NCI-H2227 (cell line): ENCODE results near the gene NSUN6.

Experiments
- DNase-seq: peaks from one replicate; lab custom pipeline; 2025; ENCODE audit not compliant: unreplicated experiment; lab: John Stamatoyannopoulos, UW

The NSUN6 gene

DNA sequence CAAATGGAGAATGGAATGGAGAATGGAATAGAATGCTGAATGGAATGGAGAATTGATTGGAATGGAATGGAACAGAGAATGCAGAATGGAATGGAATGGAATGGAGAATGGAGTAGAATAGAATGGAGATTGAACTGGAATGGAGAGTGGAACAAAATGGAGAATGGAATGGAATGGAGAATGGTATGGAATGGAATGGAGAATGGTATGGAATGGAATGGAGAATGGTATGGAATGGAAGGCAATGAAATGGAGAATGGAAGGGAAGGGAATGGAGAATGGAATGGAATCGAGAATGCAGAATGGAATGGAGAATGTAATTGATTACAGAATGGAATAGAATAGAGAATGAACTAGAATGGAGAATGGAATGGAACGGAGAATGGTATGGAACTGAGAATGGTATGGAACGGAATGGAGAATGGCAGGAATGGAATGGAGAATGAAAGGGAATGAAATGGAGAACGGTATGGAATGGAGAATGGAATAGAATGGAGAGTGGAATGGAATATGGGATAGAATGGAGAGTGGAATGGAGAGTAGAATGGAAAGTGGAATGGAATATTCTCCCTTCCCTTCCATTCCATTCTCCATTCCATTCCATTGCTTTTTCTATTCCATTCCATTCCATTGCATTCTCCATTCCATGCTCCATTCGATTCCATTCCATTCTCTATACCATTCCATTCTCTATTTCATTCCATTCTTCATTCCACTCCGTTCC lies 88.2 kb downstream of the NSUN6 start:
- DNase-seq: no peak

DNA sequence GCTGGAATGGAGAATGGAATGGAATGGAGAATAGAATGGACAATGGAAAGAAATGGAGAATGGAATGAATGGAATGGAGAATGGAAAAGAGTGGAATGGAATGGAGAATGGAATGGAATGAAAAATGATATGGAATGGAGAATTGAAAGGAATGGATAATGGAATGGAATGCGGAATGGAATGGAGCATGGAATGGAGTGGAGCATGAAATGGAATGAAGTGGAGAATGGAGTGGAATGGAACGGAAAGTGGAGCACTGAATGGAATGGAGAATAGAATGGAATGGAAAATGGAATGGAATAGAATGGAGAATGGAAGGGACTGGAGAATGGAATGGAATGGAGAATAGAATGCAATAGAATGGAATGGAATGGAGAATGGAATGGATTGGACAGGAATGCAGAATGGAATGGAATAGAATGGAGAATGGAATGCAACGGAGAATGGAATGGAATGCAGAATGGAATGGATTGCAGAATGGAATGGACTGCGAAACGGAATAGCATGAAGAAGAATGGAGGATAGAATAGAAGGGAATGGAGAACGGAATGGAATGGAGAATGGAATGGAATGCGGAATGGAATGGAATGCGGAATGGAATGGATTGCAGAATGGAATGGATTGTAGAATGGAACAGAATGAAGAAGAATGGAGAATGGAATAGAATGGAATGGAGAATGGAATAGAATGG lies 89.4 kb downstream of the NSUN6 start:
- no peak for DNase-seq

DNA sequence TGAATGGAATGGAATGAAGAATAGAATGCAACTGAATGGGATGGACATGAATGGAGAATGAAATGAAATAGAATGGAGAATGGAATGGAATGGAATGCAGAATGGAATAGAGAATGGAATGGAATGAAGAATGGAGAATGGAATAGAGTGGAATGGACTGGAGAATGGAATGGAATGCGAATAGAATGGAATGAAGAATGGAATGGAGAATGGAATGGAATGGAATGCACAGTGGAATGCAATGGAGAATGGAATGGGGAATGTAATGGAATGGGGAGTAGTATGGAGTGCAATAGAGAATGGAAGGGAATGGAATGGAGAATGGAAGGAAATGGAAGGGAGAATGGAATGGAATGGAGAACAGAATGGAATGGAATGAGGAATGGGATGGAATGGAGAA lies 93.4 kb downstream of the NSUN6 start:
- no peak for DNase-seq

DNA sequence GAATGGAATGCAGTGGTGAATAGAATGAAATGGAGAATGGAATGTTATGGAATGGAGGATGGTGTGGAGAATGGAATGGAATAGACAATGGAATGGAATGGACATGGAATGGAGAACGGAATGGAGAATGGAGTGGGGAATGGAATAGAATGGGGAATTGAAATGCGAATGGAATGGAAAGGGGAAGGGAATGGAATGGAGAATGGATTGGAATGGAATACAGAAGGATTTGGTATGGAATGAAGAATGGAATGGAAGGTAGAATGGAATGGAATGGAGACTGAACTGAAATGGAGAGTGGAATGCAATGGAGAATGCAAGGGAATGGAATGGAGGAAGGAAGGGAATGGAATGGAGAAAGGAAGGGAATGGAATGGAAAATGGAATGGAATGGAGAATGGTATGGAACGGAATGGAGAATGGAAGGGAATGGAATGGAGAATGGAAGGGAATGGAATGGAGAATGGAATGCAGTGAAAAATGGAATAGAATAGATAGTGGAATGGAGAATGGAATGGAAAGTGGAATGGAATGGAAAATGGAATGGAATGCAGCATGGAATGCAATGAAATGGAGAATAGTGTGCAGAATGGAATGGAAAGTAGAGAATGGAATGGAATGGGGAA lies 94.8 kb downstream of the NSUN6 start:
- DNase-seq: no peak

DNA sequence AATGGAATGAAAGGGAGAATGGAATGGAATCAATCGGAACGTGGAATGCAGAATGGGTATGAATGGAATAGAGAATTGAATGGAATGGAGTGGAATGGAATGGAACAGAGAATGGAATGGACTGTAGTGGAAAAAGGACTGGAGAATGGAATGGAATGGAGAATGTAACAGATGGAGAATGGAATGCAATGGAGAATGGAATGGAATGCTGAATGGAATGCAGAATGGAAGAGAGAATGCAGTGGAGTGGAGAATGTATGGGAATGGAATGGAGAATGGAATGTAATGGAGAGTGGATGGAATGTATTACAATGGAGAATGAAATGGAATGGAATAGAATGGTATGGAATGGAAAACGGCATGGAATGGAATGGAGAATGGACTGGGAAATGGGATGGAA lies 96.9 kb downstream of the NSUN6 start:
- DNase-seq: no peak

DNA sequence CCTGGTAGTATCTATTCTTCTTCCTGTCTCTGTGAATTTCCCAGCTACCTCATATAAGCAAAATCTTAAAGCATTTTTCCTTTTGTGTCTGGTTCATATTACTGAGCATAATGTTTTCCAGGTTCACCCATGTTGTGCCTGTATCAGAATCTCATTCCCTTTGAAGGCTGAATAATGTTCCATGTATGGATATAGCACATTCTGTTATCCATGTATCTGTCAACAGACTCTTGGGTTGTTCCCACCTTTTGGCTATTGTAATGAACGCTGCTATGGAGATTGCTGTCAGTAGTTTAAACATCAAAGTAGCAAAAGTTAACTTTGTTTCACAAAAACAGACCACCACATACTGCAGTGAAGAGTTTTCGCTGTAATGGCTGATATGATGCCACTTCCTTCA lies 99.9 kb downstream of the NSUN6 start:
- no peak for DNase-seq

DNA sequence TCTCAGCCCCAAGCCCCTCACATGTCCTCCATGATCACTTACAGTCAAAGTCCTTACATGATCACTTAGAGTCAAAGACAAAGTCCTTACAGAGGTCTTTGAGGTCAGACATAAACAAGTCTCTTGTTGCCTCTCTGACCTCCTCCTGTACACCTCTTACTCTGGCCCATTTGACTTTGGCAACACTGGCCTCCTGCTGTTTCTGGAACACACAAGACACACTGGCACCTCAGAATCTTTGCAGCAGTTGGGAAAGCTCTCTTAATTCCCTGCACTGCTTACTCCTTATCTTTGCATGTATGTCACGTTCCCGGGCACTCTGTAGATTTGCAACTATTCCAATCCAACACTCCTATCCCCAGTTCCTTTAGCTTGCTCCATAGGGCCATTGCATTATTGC lies 102.3 kb downstream of the NSUN6 start:
- no peak for DNase-seq

DNA sequence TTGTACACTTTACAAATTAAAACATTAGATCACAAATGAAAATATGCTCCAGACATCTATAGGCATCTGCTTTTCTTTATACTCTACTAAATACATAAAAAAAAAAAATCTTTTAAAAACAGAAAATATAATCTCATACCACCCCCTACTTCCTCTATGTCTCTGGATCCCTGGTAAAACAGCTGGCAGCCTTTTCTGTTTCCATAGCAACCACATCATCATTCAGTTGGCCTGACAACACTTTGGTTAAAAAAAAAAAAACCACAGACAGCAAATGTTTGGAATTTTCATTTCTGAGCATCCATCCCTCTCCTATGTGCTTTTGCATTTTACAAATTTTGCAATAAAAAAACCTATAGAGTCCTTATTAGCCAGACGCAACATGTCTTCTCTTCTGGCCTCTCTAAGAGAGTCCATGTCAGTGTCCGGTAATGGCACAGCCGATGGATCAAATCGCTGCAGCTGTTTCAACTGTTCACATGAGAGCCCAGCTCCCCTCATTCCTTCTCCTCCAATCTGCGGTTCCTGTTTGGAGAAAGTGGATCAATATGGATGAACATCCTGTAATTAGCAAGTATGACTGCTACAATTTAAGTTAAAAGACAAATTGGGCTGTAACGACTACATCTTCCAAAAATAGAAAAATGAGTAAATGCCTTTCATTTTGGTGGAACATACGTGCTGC lies 105.6 kb downstream of the NSUN6 start:
- peak; percentile 38 for DNase-seq

DNA sequence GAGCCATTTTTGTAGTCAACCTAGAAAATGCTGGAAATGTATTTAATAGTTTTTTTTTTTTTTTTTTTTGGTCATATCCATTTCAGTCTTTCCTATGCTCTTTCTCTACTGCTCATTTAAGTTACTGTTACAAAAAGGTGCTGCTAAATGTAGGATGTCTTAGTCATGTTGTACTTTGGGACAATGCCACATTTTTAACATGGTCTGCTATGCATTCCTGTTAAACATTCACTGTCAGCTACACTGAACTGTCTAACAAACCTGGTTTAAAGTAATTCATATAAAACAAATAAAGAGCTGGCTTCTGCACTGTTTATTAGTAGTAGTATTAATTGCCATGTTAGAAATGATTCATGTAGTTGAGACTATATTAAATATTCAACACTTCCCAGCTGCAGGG lies 108.6 kb downstream of the NSUN6 start:
- no peak for DNase-seq

DNA sequence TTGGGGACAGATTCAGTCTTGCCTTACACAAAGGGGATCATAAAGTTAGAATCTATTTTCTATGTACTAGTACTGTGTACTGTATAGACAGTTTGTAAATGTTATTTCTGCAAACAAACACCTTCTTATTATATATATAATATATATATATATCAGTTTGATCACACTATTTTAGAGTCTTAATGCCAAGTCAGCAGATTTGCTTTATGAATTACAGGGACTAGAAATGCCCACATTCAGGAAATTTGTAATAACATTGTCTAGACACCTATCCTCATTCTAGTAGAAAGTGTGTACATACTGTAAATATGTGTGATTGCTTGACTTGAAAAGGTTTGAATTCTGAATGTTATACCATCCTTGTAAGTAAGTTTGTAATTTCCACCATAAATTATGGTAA lies 111.2 kb downstream of the NSUN6 start:
- no peak for DNase-seq

DNA sequence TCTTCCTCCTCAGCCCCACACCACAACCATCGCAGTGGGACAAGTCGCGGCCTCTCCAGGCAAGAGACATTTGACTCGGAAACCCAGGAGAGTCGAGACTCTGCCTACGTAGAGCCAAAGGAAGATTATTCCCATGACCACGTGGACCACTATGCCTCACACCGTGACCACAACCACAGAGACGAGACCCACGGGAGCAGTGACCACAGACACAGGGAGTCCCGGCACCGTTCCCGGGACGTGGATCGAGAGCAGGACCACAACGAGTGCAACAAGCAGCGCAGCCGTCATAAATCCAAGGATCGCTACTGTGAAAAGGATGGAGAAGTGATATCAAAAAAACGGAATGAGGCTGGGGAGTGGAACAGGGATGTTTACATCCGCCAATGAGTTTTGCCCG lies 112.1 kb downstream of the NSUN6 start:
- DNase-seq: no peak

DNA sequence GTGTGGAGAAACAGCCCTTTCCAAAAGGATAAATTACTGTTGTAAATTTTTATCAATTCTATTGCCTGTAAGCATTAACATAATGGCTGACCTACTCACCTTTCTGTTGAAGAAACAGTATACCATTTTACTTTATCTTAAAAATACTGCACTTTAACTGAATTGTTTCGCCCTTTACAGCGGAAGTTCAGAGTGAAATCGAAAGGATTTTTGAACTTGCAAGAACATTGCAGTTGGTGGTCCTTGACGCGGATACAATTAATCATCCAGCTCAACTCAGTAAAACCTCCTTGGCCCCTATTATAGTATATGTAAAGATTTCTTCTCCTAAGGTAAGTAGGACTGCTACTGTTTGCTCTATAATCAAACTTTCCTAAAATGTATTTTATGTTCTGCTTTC lies 117.5 kb downstream of the NSUN6 start:
- no peak for DNase-seq

DNA sequence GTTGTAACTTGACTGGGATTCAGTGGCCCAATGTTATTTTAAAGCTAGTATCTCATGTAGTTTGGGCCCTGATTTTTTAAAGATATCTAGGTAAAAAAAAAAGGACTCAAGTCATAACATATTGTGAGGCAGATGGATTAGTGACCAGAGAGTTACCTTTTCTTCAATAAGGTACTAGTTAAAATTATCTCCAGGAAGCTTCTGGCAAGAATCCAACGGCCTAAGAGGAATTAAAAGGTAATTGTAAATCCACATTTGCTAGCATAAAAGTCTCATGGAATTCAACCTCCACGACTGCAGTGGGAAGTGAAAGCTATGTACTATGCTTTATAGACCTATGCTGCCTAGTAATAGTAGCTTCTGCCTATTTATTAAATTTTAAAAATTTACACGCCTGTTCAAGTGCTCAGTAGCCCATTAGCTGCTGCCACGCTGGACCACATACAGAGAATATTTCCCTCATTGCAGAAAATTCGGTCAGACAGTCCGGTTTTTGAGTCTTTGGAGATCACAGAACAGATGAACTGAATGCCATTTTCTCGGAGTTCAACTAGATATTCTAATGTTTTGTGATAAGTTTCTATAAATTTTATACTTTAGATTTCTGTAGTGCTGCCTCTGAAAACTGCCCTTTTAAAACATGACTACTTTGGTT lies 118.4 kb downstream of the NSUN6 start:
- DNase-seq: no peak

DNA sequence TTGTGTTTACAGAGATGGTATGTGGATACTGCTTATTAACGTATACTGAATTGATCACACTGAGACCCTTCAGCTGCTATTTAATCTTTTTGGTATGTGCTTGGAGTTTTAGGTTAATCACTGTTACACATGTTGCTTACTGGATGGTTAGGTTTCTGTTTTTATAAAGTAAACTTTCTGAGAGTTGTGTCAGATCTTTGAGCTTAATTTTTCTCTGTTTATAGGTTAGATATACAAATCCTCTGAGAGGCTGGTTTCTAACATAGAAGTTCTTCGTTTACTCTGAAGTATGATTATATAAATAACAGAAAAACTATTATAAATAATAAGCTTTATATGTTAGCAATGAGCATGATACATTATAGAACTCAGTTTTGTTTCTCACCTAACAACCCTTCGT lies 123.1 kb downstream of the NSUN6 start:
- DNase-seq: no peak

DNA sequence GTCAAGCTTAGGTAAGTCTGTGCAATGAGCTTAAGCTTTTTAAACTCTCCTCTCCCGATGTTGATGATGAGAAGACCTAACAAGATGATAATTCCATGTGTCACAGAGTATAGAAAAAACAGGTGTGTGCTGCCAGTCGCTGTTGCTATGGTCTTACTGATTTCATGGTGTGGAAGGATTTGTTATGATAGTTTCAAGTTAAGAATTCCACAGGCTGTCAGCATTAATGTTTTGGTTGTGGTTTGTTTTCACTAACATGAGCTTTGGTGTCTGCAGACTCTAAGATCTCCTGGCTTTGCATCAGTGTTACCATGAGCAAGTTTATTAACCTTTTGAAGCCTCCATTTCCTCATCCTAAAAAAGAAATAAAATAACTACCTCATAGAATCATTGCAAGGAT lies 123.7 kb downstream of the NSUN6 start:
- no peak for DNase-seq

DNA sequence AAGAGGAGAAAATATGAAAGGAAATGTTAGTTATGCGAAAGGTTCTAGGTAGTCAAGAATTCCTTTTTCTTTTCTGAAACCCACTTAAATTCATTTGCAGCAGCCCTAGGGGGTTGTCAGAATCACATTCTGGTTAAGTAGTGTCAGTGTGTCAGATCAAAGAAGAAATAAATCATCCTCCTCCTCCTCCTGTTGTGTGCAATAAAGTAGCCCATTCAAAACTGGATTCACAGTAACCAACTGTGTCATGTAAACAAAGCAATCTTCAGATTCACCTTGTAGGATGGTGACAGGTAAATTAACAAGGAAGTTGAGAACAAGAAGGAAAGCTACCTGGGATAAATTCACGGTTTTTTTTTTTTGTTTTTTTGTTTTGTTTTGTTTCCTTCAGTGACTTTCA lies 127.5 kb downstream of the NSUN6 start:
- no peak for DNase-seq

DNA sequence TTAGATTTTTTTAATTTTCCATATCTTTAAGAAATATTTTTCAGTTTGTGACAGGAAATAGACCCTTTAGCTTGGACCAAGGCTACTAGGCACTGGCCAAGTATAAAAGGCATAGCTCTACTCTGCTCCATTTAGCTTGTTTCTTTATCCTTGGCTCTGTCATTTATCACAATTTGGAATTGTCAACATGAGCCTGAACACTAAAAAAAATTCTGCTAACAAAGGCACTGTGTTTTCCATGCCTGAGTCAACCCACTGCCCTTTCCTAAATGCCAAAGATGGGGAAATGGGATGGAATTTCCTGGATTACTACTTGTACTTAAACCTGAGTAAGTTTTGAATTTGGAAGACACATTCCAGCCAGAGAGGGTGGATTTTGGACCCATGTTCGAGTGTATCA lies 128.4 kb downstream of the NSUN6 start:
- no peak for DNase-seq

DNA sequence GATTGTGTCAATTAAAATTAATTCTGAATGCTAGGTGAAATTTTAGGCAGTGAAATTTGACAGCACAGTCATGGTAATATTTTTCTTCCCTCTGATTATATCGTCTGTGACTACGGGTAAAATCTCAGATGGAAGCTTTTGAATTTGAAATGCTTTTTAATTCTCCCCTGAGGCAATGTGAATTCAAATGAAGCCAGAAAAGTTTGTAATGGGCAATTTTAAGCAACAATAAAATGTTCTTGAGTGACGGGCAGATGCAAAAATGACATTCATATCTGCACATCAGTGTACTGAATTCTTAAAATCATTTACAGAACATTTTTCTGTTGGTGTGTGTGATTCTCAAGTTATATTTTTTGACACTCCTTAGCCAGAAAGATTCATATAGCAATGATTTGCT lies 134.5 kb downstream of the NSUN6 start:
- no peak for DNase-seq

DNA sequence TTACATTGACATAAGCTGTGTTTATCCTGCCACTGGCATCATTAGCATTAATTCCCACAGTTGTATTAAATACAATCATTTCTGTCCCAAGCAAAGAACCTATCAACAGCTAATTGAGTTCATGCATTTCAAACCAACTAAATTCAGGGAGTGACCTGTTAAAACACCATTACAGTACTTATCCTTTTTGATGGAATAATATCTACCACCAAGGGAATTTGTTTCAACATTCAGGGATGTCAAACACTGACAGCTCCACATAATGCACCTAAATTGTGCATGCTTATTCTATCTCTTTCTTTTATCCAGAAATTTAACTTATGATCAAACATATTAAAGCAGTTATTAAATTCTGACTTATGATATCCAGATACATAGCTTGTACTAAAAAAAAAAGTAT lies 136.8 kb downstream of the NSUN6 start:
- DNase-seq: no peak

DNA sequence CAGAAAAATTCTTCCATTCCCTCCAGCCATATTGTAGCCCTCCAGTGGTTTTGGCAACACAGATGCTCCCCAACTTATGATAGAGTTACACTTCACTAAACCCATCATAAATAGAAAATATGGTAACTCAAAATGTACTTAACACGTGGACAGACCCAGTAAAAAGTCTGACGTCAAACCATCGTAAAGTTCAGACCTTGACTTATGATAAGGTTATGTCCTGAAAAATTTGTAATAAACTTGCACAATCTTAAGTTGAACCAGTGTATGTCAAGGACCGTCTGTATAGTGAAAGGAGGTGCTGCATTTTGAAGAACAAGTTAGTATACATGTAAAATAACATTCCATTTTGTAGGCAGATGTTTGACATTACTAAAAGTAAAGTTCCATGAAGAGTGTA lies 142.8 kb downstream of the NSUN6 start:
- DNase-seq: no peak

DNA sequence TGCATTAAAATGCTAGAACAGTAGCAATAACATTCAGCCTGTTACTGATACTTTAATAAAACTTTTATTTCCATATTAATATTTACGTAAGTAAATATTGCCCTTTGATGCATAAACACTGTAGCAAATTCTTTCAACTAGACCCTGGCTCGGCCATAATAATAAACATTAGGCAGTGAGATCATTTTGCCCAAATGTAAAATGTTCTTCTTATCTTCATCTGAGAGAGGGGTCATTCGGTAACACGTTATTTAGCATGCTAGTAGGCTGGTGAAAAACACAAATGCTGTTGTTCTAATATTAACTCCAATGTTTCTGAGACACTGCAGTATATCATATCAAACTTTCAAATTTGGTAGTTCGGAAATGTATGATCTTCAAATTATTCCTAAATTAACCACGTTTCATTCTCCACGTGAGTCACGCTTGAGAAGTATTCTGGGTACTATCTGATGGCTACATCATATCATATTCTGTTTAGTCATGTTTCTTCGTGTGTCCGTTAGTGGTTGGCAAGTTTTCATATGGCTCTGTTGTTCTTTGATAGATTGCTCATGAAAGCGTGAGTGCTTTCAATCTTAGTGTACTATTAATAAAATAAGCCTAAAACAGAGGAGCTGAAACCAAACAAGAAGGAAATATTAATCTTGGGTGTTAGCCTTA lies 145.8 kb downstream of the NSUN6 start:
- no peak for DNase-seq
